ENCODE data around the gene OOSP3. TPM values are rescaled to one million over a fixed set of nuclear protein-coding genes. Genes with fewer than 3 reads are reported as not detected.

OOSP3 gene
- total RNA-seq, 1 experiment from 2014 or later: not detected

DNA sequence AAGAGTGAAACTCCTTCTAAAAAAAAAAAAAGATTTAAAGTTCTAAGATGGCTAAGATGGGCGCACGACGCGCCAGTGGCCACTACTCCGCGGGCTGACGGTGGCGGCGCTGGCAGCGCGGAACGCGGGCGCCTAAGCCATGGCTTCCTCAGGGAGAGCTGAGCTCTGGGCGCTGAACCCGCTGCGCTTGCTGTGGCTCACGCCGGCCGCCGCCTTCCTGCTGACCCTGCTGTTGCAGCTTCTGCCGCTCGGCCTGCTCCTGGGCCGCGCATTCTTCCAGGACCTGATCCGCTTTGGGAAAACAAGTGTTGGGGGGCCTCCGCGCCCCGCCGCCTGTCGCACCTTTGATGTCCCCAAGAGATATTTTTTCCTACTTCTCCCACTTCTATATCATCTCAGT is 19.5 kb downstream of the OOSP3 start (continued):
- TF ChIP-seq JAZF1 (CRISPR knock-in tag; IDR thresholded peaks at IDR 0.05): no peak
- TF ChIP-seq, protein P1, sequence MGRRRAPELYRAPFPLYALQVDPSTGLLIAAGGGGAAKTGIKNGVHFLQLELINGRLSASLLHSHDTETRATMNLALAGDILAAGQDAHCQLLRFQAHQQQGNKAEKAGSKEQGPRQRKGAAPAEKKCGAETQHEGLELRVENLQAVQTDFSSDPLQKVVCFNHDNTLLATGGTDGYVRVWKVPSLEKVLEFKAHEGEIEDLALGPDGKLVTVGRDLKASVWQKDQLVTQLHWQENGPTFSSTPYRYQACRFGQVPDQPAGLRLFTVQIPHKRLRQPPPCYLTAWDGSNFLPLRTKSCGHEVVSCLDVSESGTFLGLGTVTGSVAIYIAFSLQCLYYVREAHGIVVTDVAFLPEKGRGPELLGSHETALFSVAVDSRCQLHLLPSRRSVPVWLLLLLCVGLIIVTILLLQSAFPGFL (CRISPR knock-in tag; IDR thresholded peaks at IDR 0.05; ENCODE audit: borderline replicate concordance): no peak
- no peak for TF ChIP-seq MYBL2 (CRISPR knock-in tag; IDR thresholded peaks at IDR 0.05)
- TF ChIP-seq HMGA2 (CRISPR knock-in tag; IDR thresholded peaks at IDR 0.05): no peak
- TF ChIP-seq ZMAT4 (CRISPR knock-in tag; IDR thresholded peaks at IDR 0.05): no peak
- no peak for TF ChIP-seq USF1 (CRISPR knock-in tag; IDR thresholded peaks at IDR 0.05)
- no peak for TF ChIP-seq GTF2I (CRISPR knock-in tag; conservative IDR thresholded peaks at IDR 0.05)
- TF ChIP-seq STAT6 (CRISPR knock-in tag; conservative IDR thresholded peaks at IDR 0.05; ENCODE audit: low read depth): no peak
- no peak for TF ChIP-seq ZNF423 (CRISPR knock-in tag; IDR thresholded peaks at IDR 0.05)
- TF ChIP-seq ATF1 (CRISPR knock-in tag; IDR thresholded peaks at IDR 0.05): no peak
- no peak for TF ChIP-seq FOXP1 (CRISPR knock-in tag; IDR thresholded peaks at IDR 0.05; ENCODE audit: borderline replicate concordance)

DNA sequence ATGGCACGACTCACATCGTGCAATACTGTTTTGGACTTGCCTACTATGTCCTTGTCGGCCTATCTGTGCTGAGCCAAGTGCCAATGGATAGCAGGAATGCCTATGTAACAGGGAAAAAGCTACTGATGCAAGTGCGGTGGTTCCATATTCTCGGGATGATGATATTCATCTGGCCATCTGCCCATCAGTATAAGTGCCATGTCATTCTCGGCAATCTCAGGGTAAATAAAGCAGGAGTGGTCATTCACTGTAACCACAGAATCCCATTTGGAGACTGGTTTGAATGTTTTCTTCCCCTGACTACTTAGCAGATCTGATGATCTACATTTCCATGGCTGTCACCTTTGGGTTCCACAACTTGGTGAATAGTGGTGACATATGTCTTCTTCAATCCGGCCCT is 20.1 kb downstream of the OOSP3 start:
- TF ChIP-seq ELF4 (CRISPR knock-in tag; IDR thresholded peaks at IDR 0.05; ENCODE audit: low read depth) (no peak), ETV6 (CRISPR knock-in tag; IDR thresholded peaks at IDR 0.05) (no peak), MYBL2 (CRISPR knock-in tag; IDR thresholded peaks at IDR 0.05) (no peak), RELA (CRISPR knock-in tag; IDR thresholded peaks at IDR 0.05; ENCODE audit: borderline replicate concordance) (no peak), FOXP1 (CRISPR knock-in tag; IDR thresholded peaks at IDR 0.05; ENCODE audit: borderline replicate concordance) (no peak), MAX (CRISPR knock-in tag; IDR thresholded peaks at IDR 0.05) (no peak), EMX1 (CRISPR knock-in tag; IDR thresholded peaks at IDR 0.05) (no peak), ZNF423 (CRISPR knock-in tag; IDR thresholded peaks at IDR 0.05) (no peak), ZNF138 (CRISPR knock-in tag; conservative IDR thresholded peaks at IDR 0.05) (no peak), ZNF219 (CRISPR knock-in tag; IDR thresholded peaks at IDR 0.05; ENCODE audit: borderline replicate concordance) (no peak), SP1 (CRISPR knock-in tag; conservative IDR thresholded peaks at IDR 0.05) (no peak)
- TF ChIP-seq, protein P2, sequence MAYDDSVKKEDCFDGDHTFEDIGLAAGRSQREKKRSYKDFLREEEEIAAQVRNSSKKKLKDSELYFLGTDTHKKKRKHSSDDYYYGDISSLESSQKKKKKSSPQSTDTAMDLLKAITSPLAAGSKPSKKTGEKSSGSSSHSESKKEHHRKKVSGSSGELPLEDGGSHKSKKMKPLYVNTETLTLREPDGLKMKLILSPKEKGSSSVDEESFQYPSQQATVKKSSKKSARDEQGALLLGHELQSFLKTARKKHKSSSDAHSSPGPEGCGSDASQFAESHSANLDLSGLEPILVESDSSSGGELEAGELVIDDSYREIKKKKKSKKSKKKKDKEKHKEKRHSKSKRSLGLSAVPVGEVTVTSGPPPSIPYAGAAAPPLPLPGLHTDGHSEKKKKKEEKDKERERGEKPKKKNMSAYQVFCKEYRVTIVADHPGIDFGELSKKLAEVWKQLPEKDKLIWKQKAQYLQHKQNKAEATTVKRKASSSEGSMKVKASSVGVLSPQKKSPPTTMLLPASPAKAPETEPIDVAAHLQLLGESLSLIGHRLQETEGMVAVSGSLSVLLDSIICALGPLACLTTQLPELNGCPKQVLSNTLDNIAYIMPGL (CRISPR knock-in tag; IDR thresholded peaks at IDR 0.05): no peak
- TF ChIP-seq, protein P3, sequence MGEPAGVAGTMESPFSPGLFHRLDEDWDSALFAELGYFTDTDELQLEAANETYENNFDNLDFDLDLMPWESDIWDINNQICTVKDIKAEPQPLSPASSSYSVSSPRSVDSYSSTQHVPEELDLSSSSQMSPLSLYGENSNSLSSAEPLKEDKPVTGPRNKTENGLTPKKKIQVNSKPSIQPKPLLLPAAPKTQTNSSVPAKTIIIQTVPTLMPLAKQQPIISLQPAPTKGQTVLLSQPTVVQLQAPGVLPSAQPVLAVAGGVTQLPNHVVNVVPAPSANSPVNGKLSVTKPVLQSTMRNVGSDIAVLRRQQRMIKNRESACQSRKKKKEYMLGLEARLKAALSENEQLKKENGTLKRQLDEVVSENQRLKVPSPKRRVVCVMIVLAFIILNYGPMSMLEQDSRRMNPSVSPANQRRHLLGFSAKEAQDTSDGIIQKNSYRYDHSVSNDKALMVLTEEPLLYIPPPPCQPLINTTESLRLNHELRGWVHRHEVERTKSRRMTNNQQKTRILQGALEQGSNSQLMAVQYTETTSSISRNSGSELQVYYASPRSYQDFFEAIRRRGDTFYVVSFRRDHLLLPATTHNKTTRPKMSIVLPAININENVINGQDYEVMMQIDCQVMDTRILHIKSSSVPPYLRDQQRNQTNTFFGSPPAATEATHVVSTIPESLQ (CRISPR knock-in tag; IDR thresholded peaks at IDR 0.05): no peak
- ChIA-PET CTCF (interaction anchor here (0.6 kb wide), 1 partner anchor 15 kb away, joined by 3 read pairs; no protein-coding TSS in a partner anchor), POLR2A (no interaction called here)
- Mint-ChIP-seq H3K9me3 (peaks cover 8% of the 10 kb centered on the region), H3K36me3 (no peaks in the 10 kb centered on the region), H3K27ac (no peak overlapping the region), H3K4me1 (peaks cover 15% of the 10 kb centered on the region), H3K4me3 (no peak overlapping the region), H3K27me3 (ENCODE audit: low read depth) (no peaks in the 10 kb centered on the region)
- DNase-seq (ENCODE audit: low spot score) (no peak), ATAC-seq (no peak)
